K562 (cell line): ENCODE results near the gene RIPPLY3. TPM values are rescaled to one million over a fixed set of nuclear protein-coding genes. Genes with fewer than 3 reads are reported as not detected.

Experiments used
- ATAC-seq: fragments of 200-7000 bp; cut with Tn5 transposase; 3 replicates; pipeline ENCODE4 v1.9.1; 2020; ENCODE audit warnings: moderate library complexity
- BruUV-seq: library from RNA; stranded (reverse); fragments of 400-500 nt; replicated peaks from 2 replicates; lab custom pipeline; 2021; lab: Mats Ljungman, UMichigan
- CTCF ChIA-PET: fragments of 300-600 bp; formaldehyde crosslinking; extraction: SDS; loops from one replicate; lab custom pipeline; 2021; ENCODE audit warnings: low intra/inter-chr PET ratio; lab: Yijun Ruan, JAX
- POLR2A ChIA-PET: fragments of 300-600, 350-650 bp; sonication (Branson Sonifier 250); formaldehyde crosslinking; extraction: SDS; loops from one replicate; lab custom pipeline; 2021; ENCODE audit warnings: antibody characterized with exemption, inconsistent platforms; lab: Yijun Ruan, JAX
- DNase-seq, 4 experiments: peaks; one replicate each; pipeline versions ENCODE4 v3.0.0 to v3.0.0-alpha.2; 2011 to 2018; ENCODE audit warnings: low spot score in 3 of 4, mixed read lengths in 3 of 4; ENCODE audit errors: extremely low read depth in 1 of 4
- FAIRE-seq: peaks from 2 replicates; lab custom pipeline; 2011; peaks lifted over from hg19 to GRCh38; lab: Jason Lieb, UNC
- H2AFZ ChIP-seq: 2 replicates; pipeline ENCODE4 v1.6.0; 2011; ENCODE audit warnings: low read depth, low read length, control low read depth, inconsistent platforms
- H3K27ac ChIP-seq: fragments of 200-600 bp; 3 replicates; pipeline ENCODE4 v1.8.0; 2011; ENCODE audit warnings: low read depth, mild to moderate bottlenecking, control low read depth, inconsistent platforms, low read length, moderate library complexity, mixed read lengths; ENCODE audit errors: extremely low read depth
- H3K27me3 ChIP-seq, 2 experiments: fragments of 300-600 bp in 1 of 2; 2 replicates in 1 of 2; 3 replicates in 1 of 2; pipeline versions ENCODE4 v1.6.0 to v1.8.0; 2011; ENCODE audit warnings: inconsistent platforms in 2 of 2, low read length in 2 of 2, mild to moderate bottlenecking in 1 of 2, mixed read lengths in 1 of 2, moderate library complexity in 1 of 2; ENCODE audit not compliant: control insufficient read depth in 2 of 2, insufficient read depth in 2 of 2
- H3K36me3 ChIP-seq: fragments of 300-600 bp; 3 replicates; pipeline ENCODE4 v1.8.0; 2011; ENCODE audit warnings: mild to moderate bottlenecking, low read length, inconsistent platforms; ENCODE audit not compliant: control insufficient read depth, insufficient read depth
- H3K4me1 ChIP-seq, 2 experiments: fragments of 200-600 bp in 1 of 2; replicated peaks in 1 of 2; 2 replicates in 1 of 2; 3 replicates in 1 of 2; pipeline versions ENCODE4 v1.5.1 to v1.8.0; 2011; ENCODE audit warnings: inconsistent platforms in 2 of 2, low read length in 2 of 2, mild to moderate bottlenecking in 1 of 2, mixed read lengths in 1 of 2, moderate library complexity in 1 of 2; ENCODE audit not compliant: control insufficient read depth in 2 of 2, insufficient read depth in 2 of 2
- H3K4me2 ChIP-seq: 2 replicates; pipeline ENCODE4 v1.6.1; 2011; ENCODE audit warnings: low read length, control low read depth, inconsistent platforms, mixed read lengths; ENCODE audit not compliant: insufficient read depth
- H3K4me3 ChIP-seq: fragments of 200-600 bp; sonication (generic), shearing (Covaris generic); 2 replicates; pipeline ENCODE4 v1.5.1; 2016; ENCODE audit warnings: control low read depth, inconsistent platforms
- H3K79me2 ChIP-seq: fragments of 200-600 bp; 3 replicates; pipeline ENCODE4 v1.8.0; 2011; ENCODE audit warnings: low read length, inconsistent platforms; ENCODE audit not compliant: control insufficient read depth, insufficient read depth
- H3K9ac ChIP-seq, 2 experiments: 2 replicates each; pipeline versions ENCODE4 v1.6.0 to v1.6.1; 2011; ENCODE audit warnings: low read depth in 2 of 2, low read length in 2 of 2, control low read depth in 1 of 2, inconsistent platforms in 1 of 2, mild to moderate bottlenecking in 1 of 2, mixed read lengths in 1 of 2; ENCODE audit not compliant: insufficient read depth in 1 of 2
- H3K9me1 ChIP-seq: one replicate; pipeline ENCODE4 v1.6.0; 2011; ENCODE audit warnings: inconsistent platforms, mild to moderate bottlenecking, low read length, moderate library complexity; ENCODE audit not compliant: control insufficient read depth, insufficient read depth
- H3K9me3 ChIP-seq: replicated peaks from 2 replicates; pipeline ENCODE4 v1.5.1; 2011; ENCODE audit warnings: low read depth, low read length, inconsistent platforms; ENCODE audit not compliant: control insufficient read depth, insufficient read depth
- H4K20me1 ChIP-seq: replicated peaks from 2 replicates; pipeline ENCODE4 v1.6.1; 2011; ENCODE audit warnings: low read length, inconsistent platforms, mixed read lengths; ENCODE audit not compliant: control insufficient read depth, insufficient read depth
- ARHGAP35 ChIP-seq: fragments of 450-650 bp; IDR thresholded peaks from 2 replicates; pipeline ENCODE4 v1.6.1; 2018; ENCODE audit not compliant: partially characterized antibody
- DPF2 ChIP-seq: fragments of 450-650 bp; IDR thresholded peaks from 2 replicates; pipeline ENCODE4 v1.6.1; 2016
- ESRRB ChIP-seq: fragments of 250-450 bp; sonication (Bioruptor Pico); IDR thresholded peaks from 2 replicates; pipeline ENCODE4 v1.5.0; 2020; ENCODE audit warnings: mild to moderate bottlenecking, moderate library complexity, borderline replicate concordance
- EWSR1 ChIP-seq: fragments of 450-650 bp; IDR thresholded peaks from 2 replicates; pipeline ENCODE4 v1.6.1; 2018; ENCODE audit warnings: borderline replicate concordance, mild to moderate bottlenecking, low read depth, moderate library complexity; ENCODE audit not compliant: partially characterized antibody
- HIVEP1 ChIP-seq: fragments of 250-450 bp; sonication (Bioruptor Pico); IDR thresholded peaks from 2 replicates; pipeline ENCODE4 v1.4.0; 2020; ENCODE audit warnings: mild to moderate bottlenecking
- HLTF ChIP-seq: fragments of 450-650 bp; IDR thresholded peaks from 2 replicates; pipeline ENCODE4 v1.6.1; 2016
- MYNN ChIP-seq, 2 experiments: sonication (generic); formaldehyde crosslinking in 1 of 2; IDR thresholded peaks; 2 replicates each; pipeline versions ENCODE4 v1.5.0 to v1.6.1; 2016 to 2020; ENCODE audit warnings: antibody characterized with exemption in 1 of 2, missing genetic modification reagents in 1 of 2
- TBL1XR1 ChIP-seq, 2 experiments: IDR thresholded peaks; 2 replicates each; pipeline ENCODE4 v1.6.1; 2012; ENCODE audit warnings: improper control_type of control experiment in 2 of 2, low read length in 2 of 2, mild to moderate bottlenecking in 1 of 2
- TCFL5 ChIP-seq: fragments of 250-450 bp; sonication (Bioruptor Pico); conservative IDR thresholded peaks from 2 replicates; pipeline ENCODE4 v1.6.1; 2021; ENCODE audit warnings: mild to moderate bottlenecking, moderate library complexity, matching md5 sums
- ZNF282 ChIP-seq: sonication (generic); formaldehyde crosslinking; IDR thresholded peaks from 2 replicates; pipeline ENCODE4 v1.8.1; 2023; ENCODE audit warnings: missing genetic modification reagents
- WGBS: fragments of 100-300 bp; shearing (Covaris generic); methylation state at CpG from one replicate; pipeline ENCODE4 v1.1.6; 2016; ENCODE audit warnings: low coverage, mixed read lengths; ENCODE audit not compliant: insufficient coverage; ENCODE audit errors: missing lambda C conversion rate; 5-methylcytosine and 5-hydroxymethylcytosine counted together
- in situ Hi-C: fragments of 300-500 bp; cut with MboI; formaldehyde crosslinking; loops from 4 replicates; pipeline ENCODE4 v1.15.0; 2018; ENCODE audit warnings: inconsistent platforms, mixed read lengths
- intact Hi-C: fragments of 100-400 bp; cut with micrococcal nuclease; formaldehyde crosslinking; loops from 2 replicates; pipeline ENCODE4 v1.14.2; 2022
- polyA plus RNA-seq, 8 experiments: library from polyadenylated mRNA; depleted of rRNA in 4 of 8; stranded (reverse) in 5 of 8; unstranded in 3 of 8; fragments of >200 nt; fragmentation: Nextera tagmentation in 2 of 8; fragmentation: Illumina TruSeq in 1 of 8; extraction: Ambion mirVana in 2 of 8; extraction: Trizol in 1 of 8; gene quantifications; 2 replicates each; pipeline versions ENCODE4 v1.2.1 to v1.2.3, GENCODE V29; 2011 to 2014; ENCODE audit warnings: inconsistent platforms in 1 of 8, missing spikeins in 1 of 8
- total RNA-seq, 7 experiments: library from RNA; depleted of rRNA in 6 of 7; stranded (reverse); fragments of >200 nt in 6 of 7; fragmentation: Illumina TruSeq in 2 of 7; extraction: Trizol in 2 of 7; gene quantifications; 2 replicates each; pipeline versions ENCODE4 v1.2.1 to v1.2.3, GENCODE V29; 2011 to 2021; ENCODE audit warnings: low replicate concordance in 1 of 7
- TF ChIP-seq, protein P1 (sequence below): fragments of 450-650 bp; formaldehyde crosslinking; IDR thresholded peaks from 2 replicates; pipeline ENCODE4 v1.4.0; 2020; ENCODE audit warnings: mild to moderate bottlenecking, moderate library complexity
- TF ChIP-seq, protein P2 (sequence below): IDR thresholded peaks from 2 replicates; pipeline ENCODE4 v1.6.1; 2011; ENCODE audit not compliant: insufficient read length; ENCODE audit errors: extremely low read depth
- TF ChIP-seq, protein P3 (sequence below): sonication (generic); formaldehyde crosslinking; IDR thresholded peaks from 2 replicates; pipeline ENCODE4 v1.8.1; 2023; ENCODE audit warnings: mild to moderate bottlenecking, missing genetic modification reagents

The RIPPLY3 gene
- total and polyA plus RNA-seq, 9 of the 15 experiments (the other 6 are each of a cell fraction or from before 2014, with no cell fraction given), result not detected

DNA sequence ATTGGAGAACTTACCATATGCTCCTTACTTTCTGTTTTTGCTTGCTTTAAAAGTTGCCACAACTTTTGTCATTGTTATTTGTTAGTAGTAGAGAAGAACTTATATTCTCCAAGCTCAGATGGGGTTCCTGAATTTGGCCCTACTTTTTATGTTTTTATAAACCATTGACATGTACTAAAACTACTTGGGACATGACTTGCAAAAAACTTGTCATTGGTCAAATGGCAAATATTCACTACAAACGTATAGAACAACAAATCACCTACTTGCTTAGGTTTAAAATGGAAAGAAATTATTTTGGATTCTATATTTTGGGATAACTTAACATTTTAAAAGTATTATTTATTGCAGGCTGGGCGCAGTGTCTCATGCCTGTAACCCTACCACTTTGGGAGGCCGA, 33.7 kb downstream of the RIPPLY3 start (continued):
- TF ChIP-seq, protein P1, sequence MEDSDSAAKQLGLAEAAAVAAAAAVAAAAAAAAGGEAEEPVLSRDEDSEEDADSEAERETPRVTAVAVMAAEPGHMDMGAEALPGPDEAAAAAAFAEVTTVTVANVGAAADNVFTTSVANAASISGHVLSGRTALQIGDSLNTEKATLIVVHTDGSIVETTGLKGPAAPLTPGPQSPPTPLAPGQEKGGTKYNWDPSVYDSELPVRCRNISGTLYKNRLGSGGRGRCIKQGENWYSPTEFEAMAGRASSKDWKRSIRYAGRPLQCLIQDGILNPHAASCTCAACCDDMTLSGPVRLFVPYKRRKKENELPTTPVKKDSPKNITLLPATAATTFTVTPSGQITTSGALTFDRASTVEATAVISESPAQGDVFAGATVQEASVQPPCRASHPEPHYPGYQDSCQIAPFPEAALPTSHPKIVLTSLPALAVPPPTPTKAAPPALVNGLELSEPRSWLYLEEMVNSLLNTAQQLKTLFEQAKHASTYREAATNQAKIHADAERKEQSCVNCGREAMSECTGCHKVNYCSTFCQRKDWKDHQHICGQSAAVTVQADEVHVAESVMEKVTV (CRISPR knock-in tag), result no peak

DNA sequence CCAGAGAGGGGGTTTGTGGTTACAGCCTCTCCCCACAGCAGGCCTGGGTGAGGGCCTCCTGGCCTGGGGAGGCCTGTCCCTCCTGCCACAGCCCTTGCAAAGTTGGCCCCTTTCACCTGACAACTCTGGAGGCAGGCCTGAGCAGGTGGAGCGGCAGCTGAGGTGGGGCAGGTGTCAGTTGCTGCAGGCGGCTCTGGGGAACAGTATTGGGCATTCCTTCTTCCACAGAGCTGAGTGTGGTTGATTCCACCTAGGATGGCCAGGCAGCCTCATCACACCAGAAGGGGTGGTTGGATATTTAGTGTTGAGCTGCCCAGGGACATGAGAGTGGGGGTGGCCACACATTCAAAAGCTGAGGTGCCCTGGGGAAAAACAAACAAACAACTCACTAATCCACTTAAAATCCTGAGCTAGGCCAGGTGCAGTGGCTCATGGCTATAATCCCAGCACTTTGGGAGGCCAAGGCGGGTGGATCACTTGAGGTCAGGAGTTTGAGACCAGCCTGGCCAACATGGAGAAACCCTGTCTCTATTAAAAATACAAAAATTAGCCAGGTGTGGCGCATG, 35.3 kb downstream of the RIPPLY3 start:
- intact Hi-C loops, result no loop called here
- ChIA-PET POLR2A (interaction anchor here (0.6 to 1.7 kb wide), 7 partner anchors 10 to 522 kb away, joined by 3 to 4 read pairs (median 3); no protein-coding TSS in a partner anchor), CTCF (no interaction called here)
- no peak overlapping the region for H3K27ac ChIP-seq
- 49% methylated on average over 4 of the region's 4 CpGs for WGBS
- in situ Hi-C loops, result no loop called here
- peak; percentile 16; the same call in 1 of the 3 replicates for ATAC-seq
- H3K9me3 ChIP-seq, result no peaks in the 10 kb centered on the region
- peak overlapping the region in 1 of 2 experiments; percentile 33; a peak in 1 of 4 replicates for H3K9ac ChIP-seq
- H3K27me3 ChIP-seq, result no peaks in the 10 kb centered on the region
- no peaks in the 10 kb centered on the region for H3K79me2 ChIP-seq
- H3K9me1 ChIP-seq, result no peaks in the 10 kb centered on the region
- no TSS peak for BruUV-seq
- H2AFZ ChIP-seq, result no peak overlapping the region
- H4K20me1 ChIP-seq, result no peaks in the 10 kb centered on the region
- no peak for TF ChIP-seq EWSR1
- no peak for TF ChIP-seq ARHGAP35
- no peak for TF ChIP-seq HIVEP1
- no peak for TF ChIP-seq DPF2
- no peak for TF ChIP-seq ESRRB (CRISPR knock-in tag)
- no peak for TF ChIP-seq ZNF282 (CRISPR knock-in tag)
- TF ChIP-seq, protein P2, sequence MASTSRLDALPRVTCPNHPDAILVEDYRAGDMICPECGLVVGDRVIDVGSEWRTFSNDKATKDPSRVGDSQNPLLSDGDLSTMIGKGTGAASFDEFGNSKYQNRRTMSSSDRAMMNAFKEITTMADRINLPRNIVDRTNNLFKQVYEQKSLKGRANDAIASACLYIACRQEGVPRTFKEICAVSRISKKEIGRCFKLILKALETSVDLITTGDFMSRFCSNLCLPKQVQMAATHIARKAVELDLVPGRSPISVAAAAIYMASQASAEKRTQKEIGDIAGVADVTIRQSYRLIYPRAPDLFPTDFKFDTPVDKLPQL, result no peak
- no peak for TF ChIP-seq MYNN (IDR thresholded peaks at IDR 0.05)
- no peak for TF ChIP-seq MYNN (CRISPR knock-in tag; IDR thresholded peaks at IDR 0.05)
- TF ChIP-seq, protein P3, sequence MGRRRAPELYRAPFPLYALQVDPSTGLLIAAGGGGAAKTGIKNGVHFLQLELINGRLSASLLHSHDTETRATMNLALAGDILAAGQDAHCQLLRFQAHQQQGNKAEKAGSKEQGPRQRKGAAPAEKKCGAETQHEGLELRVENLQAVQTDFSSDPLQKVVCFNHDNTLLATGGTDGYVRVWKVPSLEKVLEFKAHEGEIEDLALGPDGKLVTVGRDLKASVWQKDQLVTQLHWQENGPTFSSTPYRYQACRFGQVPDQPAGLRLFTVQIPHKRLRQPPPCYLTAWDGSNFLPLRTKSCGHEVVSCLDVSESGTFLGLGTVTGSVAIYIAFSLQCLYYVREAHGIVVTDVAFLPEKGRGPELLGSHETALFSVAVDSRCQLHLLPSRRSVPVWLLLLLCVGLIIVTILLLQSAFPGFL (CRISPR knock-in tag), result no peak
- no peak for TF ChIP-seq TBL1XR1 (IDR thresholded peaks at IDR 0.05; ENCODE audit: low read length in 2 of 2)
- no peak for TF ChIP-seq HLTF
- no peak for TF ChIP-seq TCFL5
- DNase-seq, result no peak
- no peak overlapping the region for H3K4me2 ChIP-seq
- no peak for FAIRE-seq
- no peak overlapping the region for H3K4me3 ChIP-seq
- no peaks in the 10 kb centered on the region for H3K36me3 ChIP-seq
- 0 out of 5 replicates have a peak, but pooled peaks cover 0 to 8% of the 10 kb centered on the region in 2 experiments for H3K4me1 ChIP-seq
